Fibroblast of the aortic adventitia (primary cell): ENCODE measurements around the gene TMEM100. TPM values are rescaled to one million over a fixed set of nuclear protein-coding genes. Genes with fewer than 3 reads are reported as not detected.

ENCODE experiments used
- DNase-seq: peaks from one replicate; pipeline ENCODE4 v3.0.0-alpha.2; 2010; ENCODE audit warnings: low read depth
- H3K4me3 ChIP-seq: 2 replicates; pipeline ENCODE4 v1.5.1; 2011; ENCODE audit warnings: low read depth, mild to moderate bottlenecking, control low read depth, low read length, moderate library complexity
- total RNA-seq: library from RNA; depleted of rRNA; stranded (reverse); fragments of >200 nt; gene quantifications from 2 replicates; pipeline ENCODE4 v1.2.3, GENCODE V29; 2012; ENCODE audit warnings: low replicate concordance
- TF ChIP-seq, protein P1 (sequence below): IDR thresholded peaks from 2 replicates; pipeline ENCODE4 v1.5.1; 2011; ENCODE audit warnings: mild to moderate bottlenecking, low read length, control low read depth, inconsistent platforms; ENCODE audit not compliant: insufficient read depth

The TMEM100 gene
- total RNA-seq, 1 donor = 2.1 TPM

DNA sequence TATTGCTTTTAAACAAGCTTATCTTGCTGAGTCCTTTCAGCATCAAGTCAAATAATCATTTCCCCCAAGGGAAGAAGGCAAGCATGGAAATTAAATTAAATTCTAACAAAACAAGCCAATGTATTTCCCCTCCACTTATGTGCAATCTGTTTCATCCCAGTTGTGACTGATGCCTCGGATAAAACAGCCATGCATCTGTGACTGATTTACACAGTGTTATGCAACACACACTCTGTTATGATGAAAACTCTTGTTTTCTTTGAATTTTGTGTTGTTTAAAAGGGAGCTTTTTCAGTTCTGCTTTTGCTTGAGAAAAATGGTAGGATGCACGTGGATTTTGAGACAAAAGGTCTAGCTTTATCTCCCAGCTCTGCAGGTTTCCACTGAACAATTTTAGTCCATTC lies 32.6 kb downstream of the TMEM100 start:
- TF ChIP-seq, protein P1, sequence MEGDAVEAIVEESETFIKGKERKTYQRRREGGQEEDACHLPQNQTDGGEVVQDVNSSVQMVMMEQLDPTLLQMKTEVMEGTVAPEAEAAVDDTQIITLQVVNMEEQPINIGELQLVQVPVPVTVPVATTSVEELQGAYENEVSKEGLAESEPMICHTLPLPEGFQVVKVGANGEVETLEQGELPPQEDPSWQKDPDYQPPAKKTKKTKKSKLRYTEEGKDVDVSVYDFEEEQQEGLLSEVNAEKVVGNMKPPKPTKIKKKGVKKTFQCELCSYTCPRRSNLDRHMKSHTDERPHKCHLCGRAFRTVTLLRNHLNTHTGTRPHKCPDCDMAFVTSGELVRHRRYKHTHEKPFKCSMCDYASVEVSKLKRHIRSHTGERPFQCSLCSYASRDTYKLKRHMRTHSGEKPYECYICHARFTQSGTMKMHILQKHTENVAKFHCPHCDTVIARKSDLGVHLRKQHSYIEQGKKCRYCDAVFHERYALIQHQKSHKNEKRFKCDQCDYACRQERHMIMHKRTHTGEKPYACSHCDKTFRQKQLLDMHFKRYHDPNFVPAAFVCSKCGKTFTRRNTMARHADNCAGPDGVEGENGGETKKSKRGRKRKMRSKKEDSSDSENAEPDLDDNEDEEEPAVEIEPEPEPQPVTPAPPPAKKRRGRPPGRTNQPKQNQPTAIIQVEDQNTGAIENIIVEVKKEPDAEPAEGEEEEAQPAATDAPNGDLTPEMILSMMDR = no peak
- DNase-seq = peak; percentile 24
- H3K4me3 ChIP-seq = no peak overlapping the region

DNA sequence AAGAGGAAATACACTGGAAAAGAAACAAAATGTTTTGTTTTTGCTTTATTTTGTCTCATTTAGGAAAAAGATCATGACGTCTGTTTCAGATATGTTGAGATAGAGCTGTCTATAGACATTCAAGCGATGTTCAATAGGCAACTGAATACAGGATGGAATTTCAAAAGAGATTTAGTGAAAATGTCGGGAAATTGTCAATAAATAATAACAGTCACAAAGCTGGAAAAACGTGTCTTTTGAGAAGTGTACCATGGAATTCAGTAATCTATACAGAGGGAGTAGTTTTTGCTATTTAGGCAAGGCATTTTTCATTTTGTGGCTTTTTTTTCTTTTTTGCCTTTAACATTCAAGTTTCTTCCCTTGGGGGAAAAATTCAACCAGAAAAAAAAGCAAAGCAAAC lies 33.0 kb downstream of the TMEM100 start:
- TF ChIP-seq, protein P1 = no peak
- DNase-seq = no peak
- H3K4me3 ChIP-seq = no peak overlapping the region

DNA sequence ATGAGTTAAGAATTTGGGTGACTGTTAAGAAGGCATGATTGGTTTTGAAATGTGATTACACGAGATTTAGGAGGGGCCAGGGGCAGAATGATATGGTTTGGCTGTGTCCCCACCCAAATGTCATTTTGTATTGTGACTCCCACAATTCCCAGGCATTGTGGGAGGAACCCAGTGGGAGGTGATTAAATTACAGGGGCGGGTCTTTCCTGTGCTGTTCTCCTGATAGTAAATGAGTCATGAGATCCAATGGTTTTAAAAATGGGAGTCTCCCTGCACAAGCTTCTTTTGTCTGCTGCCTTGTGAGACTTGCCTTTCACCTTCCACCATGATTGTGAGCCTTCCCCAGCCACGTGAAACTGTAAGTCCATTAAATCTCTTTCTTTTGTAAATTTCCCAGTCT lies 34.6 kb downstream of the TMEM100 start:
- TF ChIP-seq, protein P1 = no peak
- no peak overlapping the region for H3K4me3 ChIP-seq
- no peak for DNase-seq

DNA sequence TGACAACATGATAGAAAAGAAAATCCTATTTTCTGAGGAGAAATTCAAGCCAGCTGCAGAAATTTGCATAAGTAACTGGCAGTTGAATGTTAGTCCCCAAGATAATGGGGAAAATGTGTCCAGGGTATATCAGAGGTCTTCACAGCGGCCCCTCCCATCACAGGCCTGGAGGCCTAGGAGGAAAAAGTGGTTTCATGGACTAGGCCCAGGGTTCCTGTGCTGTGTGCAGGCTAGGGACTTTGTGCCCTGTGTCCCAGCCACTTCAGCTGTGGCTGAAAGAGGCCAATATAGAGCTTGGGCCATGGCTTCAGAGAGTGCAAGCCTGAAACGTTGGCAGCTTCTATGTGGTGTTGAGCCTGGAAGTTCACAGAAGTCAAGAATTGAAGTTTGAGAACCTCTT lies 35.6 kb downstream of the TMEM100 start:
- no peak for DNase-seq
- no peak overlapping the region for H3K4me3 ChIP-seq
- TF ChIP-seq, protein P1 = no peak

DNA sequence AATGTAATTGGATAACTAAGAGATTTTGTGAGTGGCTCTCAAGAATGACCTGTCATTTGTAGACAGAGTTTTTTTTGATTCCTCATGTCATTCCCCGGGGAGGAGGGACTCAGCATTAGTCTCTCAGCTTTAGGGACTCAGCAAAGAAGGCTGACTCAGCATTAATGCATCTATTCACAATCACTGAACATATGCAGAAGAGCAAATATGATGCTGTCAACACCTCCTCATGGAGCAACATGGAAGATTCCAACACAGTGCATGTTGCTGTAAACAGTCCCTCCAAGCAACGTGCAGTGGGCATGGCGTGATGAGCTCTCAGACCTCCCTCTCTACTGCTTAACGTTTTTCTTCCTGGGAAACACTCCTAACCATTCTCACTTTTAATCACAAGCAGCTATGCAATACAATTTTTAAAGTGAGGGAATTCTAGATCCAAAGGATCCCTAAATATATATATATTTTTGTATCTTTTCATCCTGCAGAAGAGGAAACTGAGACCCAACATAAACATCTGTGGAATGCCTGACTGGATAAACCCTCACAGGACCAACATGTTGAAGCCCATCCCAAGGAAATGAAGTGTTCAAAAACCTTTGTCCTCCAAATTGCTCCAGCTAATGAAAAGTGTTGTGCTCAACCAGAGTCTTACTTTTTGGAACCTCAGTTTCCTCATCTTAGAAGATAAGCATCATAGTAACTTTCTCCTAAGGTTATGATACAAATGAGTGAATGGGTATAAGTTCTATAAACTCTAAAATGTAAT lies 38.9 kb downstream of the TMEM100 start:
- DNase-seq = no peak
- no peak overlapping the region for H3K4me3 ChIP-seq
- TF ChIP-seq, protein P1 = no peak

DNA sequence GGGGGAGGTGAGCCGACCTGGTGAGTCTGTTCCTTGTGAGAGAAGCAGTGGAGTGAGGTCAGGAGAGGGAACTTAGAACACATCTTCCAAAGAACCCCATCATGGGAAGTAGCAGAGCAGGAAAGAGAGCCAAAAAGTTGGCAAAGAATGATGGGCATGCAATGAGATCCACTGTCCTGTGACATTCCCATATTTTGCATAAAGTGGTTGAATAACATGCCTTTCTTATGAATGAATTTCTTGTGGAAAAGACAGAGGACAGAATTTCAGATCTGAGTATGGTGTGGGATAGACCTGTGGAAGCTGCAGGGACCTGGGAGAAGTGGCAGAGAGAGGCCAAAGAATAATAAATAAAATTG lies 41.3 kb downstream of the TMEM100 start:
- no peak for DNase-seq
- TF ChIP-seq, protein P1 = no peak
- H3K4me3 ChIP-seq = no peak overlapping the region
